HCT116 (cell line): ENCODE data around the gene SNN. TPM values are rescaled to one million over a fixed set of nuclear protein-coding genes. Genes with fewer than 3 reads are reported as not detected.

Experiments
- ATAC-seq: fragments of 200-7000 bp; cut with Tn5 transposase; 2 replicates; pipeline ENCODE4 v1.9.1; 2020; ENCODE audit warnings: mild to moderate bottlenecking, moderate library complexity
- Bru-seq: library from RNA; stranded (reverse); fragments of 400-500 nt; gene quantifications from one replicate; lab custom pipeline; 2021; lab: Mats Ljungman, UMichigan
- BruChase-seq, 2 experiments: library from RNA; stranded (reverse); fragments of 400-500 nt; gene quantifications; one replicate each; lab custom pipeline; 2021; lab: Mats Ljungman, UMichigan
- BruUV-seq: library from RNA; stranded (reverse); fragments of 400-500 nt; replicated peaks from 2 replicates; lab custom pipeline; 2021; lab: Mats Ljungman, UMichigan
- CTCF ChIA-PET: fragments of 300-600 bp; sonication (Branson Sonifier 250); formaldehyde crosslinking; loops from one replicate; lab custom pipeline; 2021; ENCODE audit warnings: antibody characterized with exemption; lab: Charles Lee
- POLR2A ChIA-PET: fragments of 300-600, 350-600 bp; sonication (Branson Sonifier 250); formaldehyde crosslinking; loops from one replicate; lab custom pipeline; 2021; ENCODE audit warnings: antibody characterized with exemption; lab: Charles Lee
- RAD21 ChIA-PET, 2 experiments: fragments of 300-600 bp; sonication (Branson Sonifier 250); formaldehyde crosslinking; loops; one replicate each; lab custom pipeline; 2023; ENCODE audit warnings: low total read pairs in 2 of 2; ENCODE audit not compliant: uncharacterized antibody in 2 of 2, unreplicated experiment in 2 of 2, low non-redundant PET in 1 of 2; lab: Charles Lee
- DNase-seq: peaks from one replicate; pipeline ENCODE4 v3.0.0-alpha.2; 2010; ENCODE audit warnings: low read depth, low spot score
- H2AFZ ChIP-seq: fragments of 200-600 bp; shearing (Covaris generic), sonication (generic); 2 replicates; pipeline ENCODE4 v1.6.1; 2017; ENCODE audit warnings: low read depth, mixed run types, mixed read lengths, antibody characterized with exemption, low read length; ENCODE audit not compliant: poor library complexity, severe bottlenecking
- H3K27ac ChIP-seq: 2 replicates; pipeline ENCODE4 v1.5.1; 2012; ENCODE audit warnings: low read depth, low read length
- H3K27me3 ChIP-seq: fragments of 200-600 bp; sonication (generic); 2 replicates; pipeline ENCODE4 v1.6.1; 2016; ENCODE audit warnings: mixed run types, low read length, mixed read lengths; ENCODE audit not compliant: insufficient read depth
- H3K36me3 ChIP-seq, 2 experiments: fragments of 200-500 bp in 1 of 2; fragments of 200-600 bp in 1 of 2; sonication (Bioruptor generic) in 1 of 2; sonication (generic) in 1 of 2; 2 replicates each; pipeline versions ENCODE4 v1.5.1 to v1.6.1; 2014 to 2016; ENCODE audit warnings: low read length in 2 of 2, inconsistent platforms in 1 of 2, mixed read lengths in 1 of 2, mixed run types in 1 of 2; ENCODE audit not compliant: insufficient read depth in 2 of 2, control insufficient read depth in 1 of 2
- H3K4me1 ChIP-seq, 2 experiments: fragments of 200-600 bp in 1 of 2; sonication (generic) in 1 of 2; 2 replicates each; pipeline versions ENCODE4 v1.5.1 to v1.6.1; 2012 to 2017; ENCODE audit warnings: low read length in 2 of 2, inconsistent platforms in 1 of 2, mild to moderate bottlenecking in 1 of 2, mixed read lengths in 1 of 2, mixed run types in 1 of 2, moderate library complexity in 1 of 2; ENCODE audit not compliant: insufficient read depth in 2 of 2, control insufficient read depth in 1 of 2
- H3K4me2 ChIP-seq: fragments of 200-600 bp; sonication (generic); 2 replicates; pipeline ENCODE4 v1.6.1; 2017; ENCODE audit warnings: mixed run types, low read length, mixed read lengths
- H3K4me3 ChIP-seq, 2 experiments: fragments of 200-600 bp in 1 of 2; sonication (generic) in 1 of 2; replicated peaks in 1 of 2; 2 replicates each; pipeline ENCODE4 v1.5.1; 2011 to 2016; ENCODE audit warnings: low read length in 2 of 2, control low read depth in 1 of 2, low read depth in 1 of 2, mild to moderate bottlenecking in 1 of 2, mixed read lengths in 1 of 2, mixed run types in 1 of 2
- H3K79me2 ChIP-seq: fragments of 200-600 bp; sonication (generic); 2 replicates; pipeline ENCODE4 v1.6.1; 2017; ENCODE audit warnings: mild to moderate bottlenecking, mixed run types, low read length, moderate library complexity, mixed read lengths; ENCODE audit not compliant: insufficient read depth
- H3K9ac ChIP-seq: fragments of 200-600 bp; sonication (generic); 2 replicates; pipeline ENCODE4 v1.6.1; 2016; ENCODE audit warnings: low read length, mixed read lengths
- H3K9me2 ChIP-seq: fragments of 200-600 bp; sonication (generic), shearing (Covaris generic); 2 replicates; pipeline ENCODE4 v1.6.1; 2017; ENCODE audit warnings: mixed run types, mild to moderate bottlenecking, moderate library complexity; ENCODE audit not compliant: insufficient read depth
- H3K9me3 ChIP-seq, 2 experiments: fragments of 200-500 bp in 1 of 2; fragments of 200-600 bp in 1 of 2; sonication (Bioruptor generic) in 1 of 2; sonication (generic) in 1 of 2; 2 replicates each; pipeline ENCODE4 v1.6.1; 2014 to 2017; ENCODE audit warnings: low read length in 2 of 2, mixed read lengths in 2 of 2, inconsistent platforms in 1 of 2, low read depth in 1 of 2, mild to moderate bottlenecking in 1 of 2, mixed run types in 1 of 2, moderate library complexity in 1 of 2; ENCODE audit not compliant: control insufficient read depth in 1 of 2, insufficient read depth in 1 of 2
- H4K20me1 ChIP-seq: fragments of 200-600 bp; sonication (generic), shearing (Covaris generic); 2 replicates; pipeline ENCODE4 v1.6.1; 2017; ENCODE audit warnings: mixed run types, mild to moderate bottlenecking, moderate library complexity; ENCODE audit not compliant: insufficient read depth
- CBX3 ChIP-seq: IDR thresholded peaks from 2 replicates; pipeline ENCODE4 v1.6.1; 2012; ENCODE audit warnings: low read depth
- EZH2phosphoT487 ChIP-seq: fragments of 200-600 bp; IDR thresholded peaks from 2 replicates; pipeline ENCODE4 v1.6.1; 2018; ENCODE audit warnings: antibody characterized with exemption, borderline replicate concordance
- FOSL1 ChIP-seq: IDR thresholded peaks from 2 replicates; pipeline ENCODE4 v1.6.1; 2012; ENCODE audit warnings: low read depth
- JUND ChIP-seq: IDR thresholded peaks from 2 replicates; pipeline ENCODE4 v1.6.1; 2012
- POLR2A ChIP-seq: IDR thresholded peaks from 2 replicates; pipeline ENCODE4 v1.7.0; 2011; ENCODE audit warnings: borderline replicate concordance; ENCODE audit not compliant: insufficient read depth, insufficient read length; ENCODE audit errors: extremely low read depth
- POLR2AphosphoS5 ChIP-seq: IDR thresholded peaks from 2 replicates; pipeline ENCODE4 v1.6.1; 2011; ENCODE audit warnings: mild to moderate bottlenecking, low read depth, low read length, moderate library complexity
- SIN3A ChIP-seq: IDR thresholded peaks from 2 replicates; pipeline ENCODE4 v1.6.1; 2012; ENCODE audit warnings: low read depth
- SP1 ChIP-seq: IDR thresholded peaks from 2 replicates; pipeline ENCODE4 v1.6.1; 2012; ENCODE audit warnings: low read depth
- SRF ChIP-seq: IDR thresholded peaks from 2 replicates; pipeline ENCODE4 v1.6.1; 2012; ENCODE audit warnings: low read depth
- TCF7L2 ChIP-seq: IDR thresholded peaks from 2 replicates; pipeline ENCODE4 v1.7.0; 2011; ENCODE audit warnings: borderline replicate concordance, inconsistent platforms; ENCODE audit not compliant: insufficient read depth, insufficient read length; ENCODE audit errors: extremely low read depth
- ZFX ChIP-seq: fragments of 450-650 bp; IDR thresholded peaks from 2 replicates; pipeline ENCODE4 v1.6.1; 2017
- ZNF274 ChIP-seq: fragments of 200-500 bp; sonication (Bioruptor generic); IDR thresholded peaks from 2 replicates; pipeline ENCODE4 v1.6.1; 2014; ENCODE audit warnings: mild to moderate bottlenecking, low read depth, low read length, inconsistent platforms
- intact Hi-C: fragments of 100-400 bp; cut with micrococcal nuclease; formaldehyde crosslinking; loops from 2 replicates; pipeline ENCODE4 v1.10.0; 2022
- long read RNA-seq: library from polyadenylated mRNA; unstranded; transcript quantifications from one replicate; pipeline ENCODE4 v2.0.0, GENCODE V29; 2021; ENCODE audit not compliant: unreplicated experiment
- polyA plus RNA-seq: library from polyadenylated mRNA; unstranded; fragments of >200 nt; gene quantifications from 2 replicates; pipeline ENCODE4 v1.2.1, GENCODE V29; 2012; ENCODE audit warnings: missing spikeins
- total RNA-seq: library from RNA; stranded (reverse); gene quantifications from one replicate; pipeline ENCODE4 v1.2.1, GENCODE V29; 2021; ENCODE audit not compliant: unreplicated experiment
- TF ChIP-seq, protein P1 (sequence below): IDR thresholded peaks from 2 replicates; pipeline ENCODE4 v1.6.1; 2012
- TF ChIP-seq, protein P2 (sequence below): IDR thresholded peaks from 2 replicates; pipeline ENCODE4 v1.6.1; 2012

The SNN gene
- total RNA-seq: 12.2 TPM
- polyA plus RNA-seq: 9.8 and 11.3 TPM in 2 replicates
- percentile 51 among the genes with signal in this experiment for Bru-seq, nascent RNA
- percentile 70 among the genes with signal in this experiment for BruChase-seq, experiment 1, labeled RNA remaining after a 6-hour chase
- BruChase-seq, experiment 2, labeled RNA remaining after a 2-hour chase: percentile 87 among the genes with signal in this experiment
- long read RNA-seq, transcript SNN-201 (2 exons, 3,312 nt): major isoform, 56 of 77 reads
- long read RNA-seq, partial matches to known transcripts: 21 of 77 reads
- long read RNA-seq, other reads (novel, unspliced or antisense): 0 of 77 reads

DNA sequence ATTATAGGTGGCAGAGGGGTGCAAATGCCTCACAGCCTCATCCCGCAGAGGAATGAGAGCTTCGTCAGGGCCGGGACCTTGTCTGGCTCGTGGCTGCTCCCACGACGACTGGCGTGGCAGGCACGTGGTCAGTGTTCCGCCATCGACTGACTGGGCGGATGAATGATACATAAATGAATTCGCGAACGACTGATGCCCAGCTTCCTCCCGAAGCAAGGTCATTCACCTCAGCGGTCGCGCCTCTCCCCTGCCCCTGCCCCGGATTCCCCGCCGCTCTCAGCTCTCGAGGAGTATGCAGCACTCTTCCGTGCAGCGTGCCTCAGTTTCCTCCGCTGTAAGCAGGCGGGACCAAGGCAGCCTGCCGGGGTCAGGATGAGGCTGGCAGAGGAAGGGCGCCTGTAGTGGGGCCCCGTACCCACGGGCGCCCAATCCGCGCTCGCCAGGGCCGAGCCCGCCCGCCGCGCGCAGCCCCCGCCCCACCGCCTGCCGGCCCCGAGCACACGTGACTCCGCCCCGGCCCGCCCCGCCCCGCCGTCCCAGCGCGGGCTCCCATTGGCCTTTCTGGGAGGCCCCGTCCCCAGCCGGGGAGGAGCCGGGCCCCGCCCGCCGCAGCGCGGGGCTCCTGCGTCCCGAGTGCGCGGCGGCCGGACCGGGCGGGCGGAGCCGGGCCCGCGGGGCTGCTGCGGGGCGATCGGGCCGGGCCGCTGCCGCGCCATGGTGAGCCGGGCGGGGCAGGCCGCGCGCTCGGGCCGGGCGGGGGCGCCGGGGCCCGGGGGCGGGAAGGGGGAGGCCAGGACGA, at the start of gene SNN:
SNN (plus strand) TSS at position 632 of the 799 bp plus-strand sequence. CDS start 7,605 bp downstream, outside the sequence.
- Histone ChIP-seq H3K4me3 (peak within 1 kb of the TSS; percentile 63 to 66), H3K9me2 (no peaks in the 10 kb centered on the region), H3K36me3 (no peaks in the 10 kb centered on the region), H3K9ac (peak within 1 kb of the TSS; percentile 60), H4K20me1 (no peaks in the 10 kb centered on the region), H3K4me2 (peak within 1 kb of the TSS; percentile 85), H3K4me1 (peaks cover 10 to 33% of the 10 kb centered on the region in 2 experiments; a peak in 3 of 4 replicates), H2AFZ (peak within 1 kb of the TSS; percentile 74), H3K27ac (no peak within 1 kb of the TSS; the same call in 1 of the 2 replicates), H3K9me3 (no peaks in the 10 kb centered on the region), H3K27me3 (no peaks in the 10 kb centered on the region), H3K79me2 (no peaks in the 10 kb centered on the region)
- intact Hi-C loops: no loop called here
- 0 out of 2 replicates have a peak, but pooled peaks have one; percentile 12 for TF ChIP-seq ZFX
- peak; percentile 34; the same call in 1 of the 2 replicates for TF ChIP-seq POLR2AphosphoS5
- TF ChIP-seq FOSL1: no peak
- ATAC-seq: peak; percentile 97
- peak; percentile 39 for DNase-seq
- ChIA-PET CTCF (no interaction called here), POLR2A (no interaction called here), RAD21 (no interaction called here)
- BruUV-seq: no TSS peak

DNA sequence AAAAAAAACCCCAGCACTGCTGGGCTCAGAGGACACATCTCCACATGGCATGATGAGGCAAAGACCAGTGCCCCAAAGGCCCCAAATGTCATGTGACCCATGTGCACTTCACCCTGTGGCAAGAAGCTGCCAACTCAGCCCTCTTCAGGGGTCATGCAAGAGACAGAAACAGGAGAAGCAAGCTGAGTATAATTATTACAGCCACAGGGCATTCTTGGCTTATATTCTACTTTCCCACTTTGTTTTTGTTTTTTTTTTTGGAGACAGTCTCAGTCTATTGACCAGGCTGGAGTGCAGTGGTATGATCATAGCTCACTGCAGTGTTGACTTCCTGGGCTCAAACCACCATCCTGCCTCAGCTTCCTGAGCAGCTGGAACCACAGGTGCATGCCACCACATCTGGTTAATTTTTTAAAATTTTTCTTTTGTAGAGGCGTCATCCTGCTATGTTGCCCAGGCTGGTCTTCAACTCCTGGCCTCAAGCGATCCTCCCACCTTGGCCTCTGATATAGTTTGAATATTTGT, 48.9 kb upstream of the SNN start:
- H3K27me3 ChIP-seq: no peaks in the 10 kb centered on the region
- no peaks in the 10 kb centered on the region; a peak in 1 of 4 replicates for H3K9me3 ChIP-seq
- H3K4me1 ChIP-seq: peaks cover 4 to 13% of the 10 kb centered on the region in 2 experiments
- H3K4me2 ChIP-seq: no peak overlapping the region
- H3K9me2 ChIP-seq: no peaks in the 10 kb centered on the region
- RAD21 ChIA-PET: interaction anchor here in 1 of 2 experiments (0.7 kb wide), 1 partner anchor 89 kb away, joined by 3 read pairs; no protein-coding TSS in a partner anchor
- H2AFZ ChIP-seq: no peak overlapping the region
- H3K27ac ChIP-seq: no peak overlapping the region
- H3K79me2 ChIP-seq: no peaks in the 10 kb centered on the region
- intact Hi-C loops: no loop called here
- POLR2A ChIA-PET: interaction anchor here (0.7 to 1.0 kb wide), 2 partner anchors 8 to 21 kb away, joined by 3 read pairs; no protein-coding TSS in a partner anchor
- no peak overlapping the region for H3K4me3 ChIP-seq
- CTCF ChIA-PET: interaction anchor here (0.7 kb wide), 1 partner anchor 32 kb away, joined by 3 read pairs; no protein-coding TSS in a partner anchor
- no peak for ATAC-seq
- no peaks in the 10 kb centered on the region for H4K20me1 ChIP-seq
- no peaks in the 10 kb centered on the region for H3K36me3 ChIP-seq
- no TSS peak for BruUV-seq
- H3K9ac ChIP-seq: no peak overlapping the region
- DNase-seq: no peak
- TF ChIP-seq, protein P1, sequence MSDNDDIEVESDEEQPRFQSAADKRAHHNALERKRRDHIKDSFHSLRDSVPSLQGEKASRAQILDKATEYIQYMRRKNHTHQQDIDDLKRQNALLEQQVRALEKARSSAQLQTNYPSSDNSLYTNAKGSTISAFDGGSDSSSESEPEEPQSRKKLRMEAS: no peak
- TF ChIP-seq JUND: no peak
- TF ChIP-seq SIN3A: no peak
- TF ChIP-seq, protein P2, sequence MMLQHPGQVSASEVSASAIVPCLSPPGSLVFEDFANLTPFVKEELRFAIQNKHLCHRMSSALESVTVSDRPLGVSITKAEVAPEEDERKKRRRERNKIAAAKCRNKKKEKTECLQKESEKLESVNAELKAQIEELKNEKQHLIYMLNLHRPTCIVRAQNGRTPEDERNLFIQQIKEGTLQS: no peak
- no peak for TF ChIP-seq ZFX
- no peak for TF ChIP-seq TCF7L2
- TF ChIP-seq CBX3: no peak
- no peak for TF ChIP-seq POLR2A
- no peak for TF ChIP-seq SRF
- TF ChIP-seq ZNF274: no peak
- TF ChIP-seq SP1: no peak
- TF ChIP-seq EZH2phosphoT487: no peak
